HUES6 (cell line): ENCODE measurements around the gene ZNF438.
"Not testable (repeated sequence)": the region's sequence is repeated elsewhere in the genome, so short reads cannot be mapped to it uniquely, and the experiment has no call there.

Source experiments
- H3K27ac ChIP-seq: 2 replicates; pipeline ENCODE4 v1.7.0; 2013; ENCODE audit warnings: low read depth, mild to moderate bottlenecking, low read length, inconsistent platforms
- H3K27me3 ChIP-seq: 2 replicates; pipeline ENCODE4 v1.6.1; 2013; ENCODE audit warnings: low read length; ENCODE audit not compliant: control insufficient read depth, insufficient read depth
- H3K36me3 ChIP-seq: 2 replicates; pipeline ENCODE4 v1.6.1; 2013; ENCODE audit warnings: low read length; ENCODE audit not compliant: control insufficient read depth, insufficient read depth
- H3K4me1 ChIP-seq: 2 replicates; pipeline ENCODE4 v1.6.1; 2013; ENCODE audit warnings: low read length; ENCODE audit not compliant: control insufficient read depth, insufficient read depth
- H3K4me3 ChIP-seq: 2 replicates; pipeline ENCODE4 v1.5.1; 2013; ENCODE audit warnings: low read depth, low read length
- H3K9ac ChIP-seq: one replicate; pipeline ENCODE4 v1.6.1; 2013; ENCODE audit warnings: mild to moderate bottlenecking, low read length
- H3K9me3 ChIP-seq: 2 replicates; pipeline ENCODE4 v1.6.1; 2013; ENCODE audit warnings: low read depth, low read length; ENCODE audit not compliant: control insufficient read depth, insufficient read depth

ZNF438 gene

GRCh38 chr10:30968711-30969110, 63.0 kb downstream of the ZNF438 start:
- Histone ChIP-seq H3K4me3 (no peak overlapping the region), H3K27me3 (no peaks in the 10 kb centered on the region), H3K4me1 (no peaks in the 10 kb centered on the region), H3K36me3 (no peaks in the 10 kb centered on the region), H3K27ac (no peak overlapping the region), H3K9me3 (no peaks in the 10 kb centered on the region), H3K9ac (no peak overlapping the region)

- Histone ChIP-seq H3K4me1 (no peaks in the 10 kb centered on the region), H3K27ac (no peak overlapping the region), H3K4me3 (no peak overlapping the region), H3K9me3 (no peaks in the 10 kb centered on the region), H3K9ac (no peak overlapping the region), H3K27me3 (no peaks in the 10 kb centered on the region), H3K36me3 (no peaks in the 10 kb centered on the region)
Observed at GRCh38 chr10:30967650-30968410, 63.8 kb downstream of the ZNF438 start.

GRCh38 chr10:30963992-30964930, 67.4 kb downstream of the ZNF438 start:
- H3K9me3 ChIP-seq: no peaks in the 10 kb centered on the region
- no peaks in the 10 kb centered on the region for H3K4me1 ChIP-seq
- no peaks in the 10 kb centered on the region for H3K36me3 ChIP-seq
- H3K27me3 ChIP-seq: no peaks in the 10 kb centered on the region
- no peak overlapping the region for H3K4me3 ChIP-seq
- H3K9ac ChIP-seq: no peak overlapping the region
- H3K27ac ChIP-seq: no peak overlapping the region

- Histone ChIP-seq H3K27me3 (no peaks in the 10 kb centered on the region), H3K4me1 (no peaks in the 10 kb centered on the region), H3K9ac (no peak overlapping the region), H3K27ac (no peak overlapping the region), H3K4me3 (no peak overlapping the region), H3K9me3 (no peaks in the 10 kb centered on the region), H3K36me3 (no peaks in the 10 kb centered on the region)
Observed at GRCh38 chr10:30962522-30962921, 69.1 kb downstream of the ZNF438 start.

GRCh38 chr10:30959836-30960210, 71.8 kb downstream of the ZNF438 start:
- Histone ChIP-seq H3K27me3 (no peaks in the 10 kb centered on the region), H3K36me3 (no peaks in the 10 kb centered on the region), H3K27ac (no peak overlapping the region), H3K9me3 (peaks cover 4% of the 10 kb centered on the region; the same call in 1 of the 2 replicates), H3K4me3 (no peak overlapping the region), H3K9ac (no peak overlapping the region), H3K4me1 (no peaks in the 10 kb centered on the region)

- not testable (repeated sequence) for H3K9ac ChIP-seq, H3K4me1 ChIP-seq, H3K36me3 ChIP-seq, H3K27me3 ChIP-seq, H3K9me3 ChIP-seq, H3K27ac ChIP-seq, H3K4me3 ChIP-seq
Observed at GRCh38 chr10:30949218-30949617, 82.4 kb downstream of the ZNF438 start.

- H3K36me3 ChIP-seq: no peaks in the 10 kb centered on the region
Observed at GRCh38 chr10:30944005-30944404, 87.7 kb downstream of the ZNF438 start.

GRCh38 chr10:30943451-30943850, 88.2 kb downstream of the ZNF438 start:
- H3K4me3 ChIP-seq: no peak overlapping the region
- H3K27me3 ChIP-seq: no peaks in the 10 kb centered on the region
- no peaks in the 10 kb centered on the region for H3K9me3 ChIP-seq
- no peak overlapping the region for H3K9ac ChIP-seq
- 0 out of 2 replicates have a peak, but pooled peaks cover 6% of the 10 kb centered on the region for H3K4me1 ChIP-seq
- no peaks in the 10 kb centered on the region for H3K36me3 ChIP-seq
- no peak overlapping the region for H3K27ac ChIP-seq

More at GRCh38 chr10:30944005-30944404, 87.7 kb downstream of the ZNF438 start:
- Histone ChIP-seq H3K9ac (no peak overlapping the region), H3K4me3 (no peak overlapping the region), H3K27ac (no peak overlapping the region), H3K4me1 (0 out of 2 replicates have a peak, but pooled peaks cover 6% of the 10 kb centered on the region), H3K9me3 (no peaks in the 10 kb centered on the region), H3K27me3 (no peaks in the 10 kb centered on the region)

- no peak overlapping the region for H3K4me3 ChIP-seq
- H3K36me3 ChIP-seq: no peaks in the 10 kb centered on the region
- no peak overlapping the region for H3K9ac ChIP-seq
- H3K9me3 ChIP-seq: no peaks in the 10 kb centered on the region
- H3K27me3 ChIP-seq: no peaks in the 10 kb centered on the region
- no peak overlapping the region for H3K27ac ChIP-seq
- H3K4me1 ChIP-seq: 0 out of 2 replicates have a peak, but pooled peaks cover 6% of the 10 kb centered on the region
Observed at GRCh38 chr10:30940256-30940655, 91.4 kb downstream of the ZNF438 start.

GRCh38 chr10:30939643-30940251, 91.9 kb downstream of the ZNF438 start:
- H3K27ac ChIP-seq: no peak overlapping the region
- no peaks in the 10 kb centered on the region for H3K27me3 ChIP-seq
- no peak overlapping the region for H3K9ac ChIP-seq
- H3K36me3 ChIP-seq: no peaks in the 10 kb centered on the region
- H3K9me3 ChIP-seq: no peaks in the 10 kb centered on the region
- no peak overlapping the region for H3K4me3 ChIP-seq
- 0 out of 2 replicates have a peak, but pooled peaks cover 6% of the 10 kb centered on the region for H3K4me1 ChIP-seq
